ENCODE results near the gene TSPAN15.

TSPAN15 gene

GRCh38 chr10:69500864-69501468 lies 49.7 kb downstream of the TSPAN15 start:
- Histone ChIP-seq H3K79me2 (ENCODE audit: insufficient read depth, low read length) (no peaks in the 10 kb centered on the region), H3K9me3 (ENCODE audit: insufficient read depth, low read length, severe bottlenecking) (no peaks in the 10 kb centered on the region), H3K4me2 (ENCODE audit: insufficient read depth, low read length) (no peak overlapping the region), H4K20me1 (ENCODE audit: insufficient read depth, low read length) (no peaks in the 10 kb centered on the region; the same call in 1 of the 2 replicates), H3K27me3 (ENCODE audit: insufficient read depth, low read length, poor library complexity) (peaks cover 11% of the 10 kb centered on the region), H3K4me1 (ENCODE audit: insufficient read depth, low read length) (no peaks in the 10 kb centered on the region), H3K4me3 (ENCODE audit: low read depth in 1 of 2, low read length in 2 of 2) (no peak overlapping the region), H2AFZ (ENCODE audit: low read depth, low read length) (no peak overlapping the region), H3K27ac (ENCODE audit: low read length) (no peak overlapping the region), H3K36me3 (ENCODE audit: insufficient read depth, low read length) (no peaks in the 10 kb centered on the region), H3K9ac (ENCODE audit: low read depth, low read length) (no peak overlapping the region)
- ATAC-seq (ENCODE audit: insufficient read depth, low read depth) (no peak), DNase-seq (no peak)
- TF ChIP-seq EZH2 (IDR thresholded peaks at IDR 0.05; ENCODE audit: borderline replicate concordance, low read depth, low read length, severe bottlenecking) (no peak), CTCF (IDR thresholded peaks at IDR 0.05; ENCODE audit: borderline replicate concordance, extremely low read depth, low read length, poor library complexity, severe bottlenecking) (no peak)

- Histone ChIP-seq H3K79me2 (ENCODE audit: insufficient read depth, low read length) (no peaks in the 10 kb centered on the region), H3K36me3 (ENCODE audit: insufficient read depth, low read length) (no peaks in the 10 kb centered on the region), H3K27ac (ENCODE audit: low read length) (no peak overlapping the region), H2AFZ (ENCODE audit: low read depth, low read length) (no peak overlapping the region), H3K9ac (ENCODE audit: low read depth, low read length) (no peak overlapping the region), H3K27me3 (ENCODE audit: insufficient read depth, low read length, poor library complexity) (peaks cover 11% of the 10 kb centered on the region), H3K4me2 (ENCODE audit: insufficient read depth, low read length) (no peak overlapping the region), H3K9me3 (ENCODE audit: insufficient read depth, low read length, severe bottlenecking) (no peaks in the 10 kb centered on the region), H3K4me3 (ENCODE audit: low read depth in 1 of 2, low read length in 2 of 2) (no peak overlapping the region), H4K20me1 (ENCODE audit: insufficient read depth, low read length) (no peaks in the 10 kb centered on the region; the same call in 1 of the 2 replicates), H3K4me1 (ENCODE audit: insufficient read depth, low read length) (no peaks in the 10 kb centered on the region)
- no peak for DNase-seq
- no peak for TF ChIP-seq CTCF (IDR thresholded peaks at IDR 0.05; ENCODE audit: borderline replicate concordance, extremely low read depth, low read length, poor library complexity, severe bottlenecking)
- TF ChIP-seq EZH2 (IDR thresholded peaks at IDR 0.05; ENCODE audit: borderline replicate concordance, low read depth, low read length, severe bottlenecking): no peak
- ATAC-seq (ENCODE audit: insufficient read depth, low read depth): no peak
These were observed 50.4 kb downstream of the TSPAN15 start for GRCh38 chr10:69501657-69502056.

GRCh38 chr10:69502589-69502988 lies 51.3 kb downstream of the TSPAN15 start:
- Histone ChIP-seq H3K4me2 (ENCODE audit: insufficient read depth, low read length) (no peak overlapping the region), H4K20me1 (ENCODE audit: insufficient read depth, low read length) (no peaks in the 10 kb centered on the region; the same call in 1 of the 2 replicates), H3K27ac (ENCODE audit: low read length) (no peak overlapping the region), H3K9ac (ENCODE audit: low read depth, low read length) (no peak overlapping the region), H2AFZ (ENCODE audit: low read depth, low read length) (no peak overlapping the region), H3K27me3 (ENCODE audit: insufficient read depth, low read length, poor library complexity) (peaks cover 11% of the 10 kb centered on the region), H3K4me1 (ENCODE audit: insufficient read depth, low read length) (no peaks in the 10 kb centered on the region), H3K79me2 (ENCODE audit: insufficient read depth, low read length) (no peaks in the 10 kb centered on the region), H3K4me3 (ENCODE audit: low read depth in 1 of 2, low read length in 2 of 2) (no peak overlapping the region), H3K9me3 (ENCODE audit: insufficient read depth, low read length, severe bottlenecking) (no peaks in the 10 kb centered on the region), H3K36me3 (ENCODE audit: insufficient read depth, low read length) (no peaks in the 10 kb centered on the region)
- no peak for TF ChIP-seq CTCF (IDR thresholded peaks at IDR 0.05; ENCODE audit: borderline replicate concordance, extremely low read depth, low read length, poor library complexity, severe bottlenecking)
- no peak for TF ChIP-seq EZH2 (IDR thresholded peaks at IDR 0.05; ENCODE audit: borderline replicate concordance, low read depth, low read length, severe bottlenecking)
- ATAC-seq (ENCODE audit: insufficient read depth, low read depth) (no peak), DNase-seq (no peak)

Data from DND-41 (cell line).